Epithelial cell of proximal tubule (primary cell): ENCODE measurements around the gene OTUB2. TPM values are rescaled to one million over a fixed set of nuclear protein-coding genes. Genes with fewer than 3 reads are reported as not detected.
"Not testable (repeated sequence)": the region's sequence is repeated elsewhere in the genome, so short reads cannot be mapped to it uniquely, and the experiment has no call there.

Experiments
- DNase-seq: peaks from one replicate; pipeline ENCODE4 v3.0.0-alpha.2; 2011; ENCODE audit warnings: low read depth
- H3K4me3 ChIP-seq: 2 replicates; pipeline ENCODE4 v1.5.1; 2011; ENCODE audit warnings: low read depth, mild to moderate bottlenecking, low read length
- total RNA-seq: library from RNA; depleted of rRNA; stranded (reverse); fragments of >200 nt; gene quantifications from 2 replicates; pipeline ENCODE4 v1.2.3, GENCODE V29; 2015
- TF ChIP-seq, protein P1 (sequence below): conservative IDR thresholded peaks from 2 replicates; pipeline ENCODE4 v1.5.1; 2012; ENCODE audit warnings: low read depth, mild to moderate bottlenecking, low read length

OTUB2 gene
- total RNA-seq, 1 donor from 2014 or later = 5.6 TPM

DNA sequence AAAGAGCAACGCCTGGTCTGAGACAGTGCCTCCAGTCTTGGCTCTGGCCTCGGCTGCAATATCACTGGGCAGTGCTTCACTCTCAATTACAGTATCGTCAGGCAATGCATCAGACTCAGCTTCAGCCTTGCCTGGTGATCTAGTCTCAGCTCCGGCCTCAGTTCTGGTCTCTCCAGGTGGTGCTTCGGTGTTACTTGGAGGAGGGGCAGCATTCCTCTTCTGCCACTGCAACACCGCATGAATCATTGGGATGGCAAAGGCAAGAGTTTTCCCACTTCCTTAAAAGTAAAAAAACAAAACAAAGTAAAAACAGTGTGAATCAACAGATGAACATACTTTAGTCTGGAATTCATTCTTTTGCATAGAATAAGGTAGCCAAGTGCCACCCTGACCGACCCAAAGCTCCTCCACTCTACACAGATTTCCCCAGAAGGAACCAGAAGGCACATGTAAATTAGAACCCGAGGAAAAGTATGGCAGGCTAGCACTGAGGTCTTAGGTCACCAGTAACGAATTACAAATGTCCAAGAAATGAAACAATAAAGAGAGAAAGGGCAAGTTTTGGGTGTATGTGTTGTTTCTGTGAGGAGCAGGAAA, 36.3 kb downstream of the OTUB2 start:
- no peak overlapping the region for H3K4me3 ChIP-seq

GRCh38 chr14:94066089-94066676, 40.0 kb downstream of the OTUB2 start:
- DNase-seq = no peak
- TF ChIP-seq, protein P1, sequence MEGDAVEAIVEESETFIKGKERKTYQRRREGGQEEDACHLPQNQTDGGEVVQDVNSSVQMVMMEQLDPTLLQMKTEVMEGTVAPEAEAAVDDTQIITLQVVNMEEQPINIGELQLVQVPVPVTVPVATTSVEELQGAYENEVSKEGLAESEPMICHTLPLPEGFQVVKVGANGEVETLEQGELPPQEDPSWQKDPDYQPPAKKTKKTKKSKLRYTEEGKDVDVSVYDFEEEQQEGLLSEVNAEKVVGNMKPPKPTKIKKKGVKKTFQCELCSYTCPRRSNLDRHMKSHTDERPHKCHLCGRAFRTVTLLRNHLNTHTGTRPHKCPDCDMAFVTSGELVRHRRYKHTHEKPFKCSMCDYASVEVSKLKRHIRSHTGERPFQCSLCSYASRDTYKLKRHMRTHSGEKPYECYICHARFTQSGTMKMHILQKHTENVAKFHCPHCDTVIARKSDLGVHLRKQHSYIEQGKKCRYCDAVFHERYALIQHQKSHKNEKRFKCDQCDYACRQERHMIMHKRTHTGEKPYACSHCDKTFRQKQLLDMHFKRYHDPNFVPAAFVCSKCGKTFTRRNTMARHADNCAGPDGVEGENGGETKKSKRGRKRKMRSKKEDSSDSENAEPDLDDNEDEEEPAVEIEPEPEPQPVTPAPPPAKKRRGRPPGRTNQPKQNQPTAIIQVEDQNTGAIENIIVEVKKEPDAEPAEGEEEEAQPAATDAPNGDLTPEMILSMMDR = no peak
- no peak overlapping the region for H3K4me3 ChIP-seq

More for the DNA sequence above, 36.3 kb downstream of the OTUB2 start:
- TF ChIP-seq, protein P1 = no peak
- DNase-seq = no peak

DNA sequence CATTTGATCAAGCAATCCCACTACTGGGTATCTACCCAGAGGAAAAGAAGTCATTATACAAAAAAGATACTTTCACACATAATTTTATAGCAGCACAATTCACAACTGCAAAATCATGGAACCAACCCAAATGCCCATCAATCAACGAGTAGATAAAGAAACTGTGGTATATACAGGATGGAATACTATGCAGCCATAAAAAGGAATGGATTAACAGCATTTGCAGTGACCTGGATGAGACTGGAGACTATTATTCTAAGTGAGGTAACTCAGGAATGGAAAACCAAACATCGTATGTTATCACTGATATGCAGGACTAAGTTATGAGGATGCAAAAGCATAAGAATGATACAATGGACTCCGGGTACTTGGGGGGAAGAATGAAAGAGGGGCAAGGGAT, 45.9 kb downstream of the OTUB2 start:
- DNase-seq, H3K4me3 ChIP-seq: not testable (repeated sequence)

DNA sequence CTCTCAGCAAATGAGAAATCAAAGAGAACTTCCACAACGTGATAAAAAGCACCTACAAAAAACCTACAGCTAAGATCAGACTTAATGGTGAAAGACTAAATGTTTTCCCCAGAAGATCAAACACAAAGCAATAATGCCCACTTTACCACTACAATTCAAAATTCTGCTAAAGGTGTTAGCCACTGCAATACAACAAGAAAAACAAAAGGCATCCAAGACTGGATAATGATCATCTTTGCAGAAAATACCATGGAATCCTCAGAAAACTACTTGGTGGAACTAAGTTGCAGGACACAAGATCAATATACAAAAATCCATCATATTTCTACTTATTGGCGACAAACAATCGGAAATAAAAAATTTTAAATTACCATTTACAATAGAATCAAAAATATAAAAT, 48.4 kb downstream of the OTUB2 start:
- TF ChIP-seq, protein P1 = no peak
- no peak for DNase-seq
- H3K4me3 ChIP-seq = no peak overlapping the region

DNA sequence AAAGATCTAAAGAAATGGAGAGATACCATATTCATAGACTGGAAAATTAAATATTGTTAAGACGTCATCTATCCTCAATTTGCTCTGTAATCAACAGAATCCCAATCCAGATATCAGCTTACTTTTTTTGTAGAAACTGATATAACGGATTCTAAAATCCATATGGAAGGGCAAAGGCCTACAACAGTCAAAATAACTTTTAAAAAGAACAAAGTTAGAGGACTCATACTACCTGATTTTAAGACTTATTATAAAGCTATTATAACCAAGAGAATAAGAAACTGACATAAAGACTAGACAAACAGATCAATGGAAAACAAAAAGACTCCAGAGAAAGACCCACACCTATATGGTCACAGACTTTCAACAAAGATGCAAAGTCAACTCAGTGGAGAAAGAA, 48.9 kb downstream of the OTUB2 start:
- no peak for DNase-seq
- TF ChIP-seq, protein P1 = no peak
- no peak overlapping the region for H3K4me3 ChIP-seq

GRCh38 chr14:94077111-94077821, 51.1 kb downstream of the OTUB2 start:
- TF ChIP-seq, protein P1 = no peak
- no peak overlapping the region for H3K4me3 ChIP-seq
- DNase-seq = no peak

DNA sequence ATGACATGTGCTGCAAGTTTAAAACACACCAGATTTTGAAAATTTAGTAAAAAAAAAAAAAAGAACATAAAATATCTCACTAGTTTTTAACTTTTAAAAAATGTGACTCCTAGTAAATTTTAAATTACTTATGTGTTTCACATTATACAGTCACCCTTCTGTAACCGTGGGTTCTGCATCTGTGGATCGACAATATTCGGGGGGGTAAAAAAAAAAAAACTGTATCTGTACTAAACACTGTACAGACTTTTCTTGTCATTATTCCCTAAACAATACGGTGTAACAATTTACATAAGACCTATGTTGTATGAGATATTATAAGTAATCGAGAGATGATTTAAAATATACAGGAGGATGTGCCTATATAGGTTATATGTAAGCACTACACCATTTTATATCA, 51.7 kb downstream of the OTUB2 start:
- TF ChIP-seq, protein P1 = no peak
- DNase-seq = no peak
- H3K4me3 ChIP-seq = no peak overlapping the region
